ENCODE measurements around the gene CDNF. TPM values are rescaled to one million over a fixed set of nuclear protein-coding genes. Genes with fewer than 3 reads are reported as not detected.

The CDNF gene
- polyA plus RNA-seq, 1 of the 3 experiments (the other 2 are of a cell fraction), result 1.2 TPM

DNA sequence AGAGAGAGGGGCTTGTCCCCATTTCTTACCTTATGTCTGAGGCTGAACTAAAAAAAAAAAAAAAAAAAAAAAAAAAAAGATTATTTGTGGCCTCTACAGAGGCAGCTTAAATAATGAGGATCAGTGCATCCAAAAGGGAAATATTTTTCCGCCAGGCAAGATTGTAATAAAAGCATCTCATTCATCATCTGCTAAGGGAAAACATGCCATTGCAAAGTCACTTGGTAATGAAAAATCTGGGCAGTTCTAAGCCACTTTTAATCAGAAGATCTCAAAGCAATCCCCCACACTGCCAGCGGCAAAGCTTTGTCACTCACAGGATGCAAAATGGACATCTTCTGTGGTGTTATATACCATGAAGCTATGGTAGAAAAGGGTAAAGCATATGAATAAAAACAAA, 66.9 kb downstream of the CDNF start:
- Histone ChIP-seq H4K20me1 (ENCODE audit: insufficient read depth) (no peaks in the 10 kb centered on the region), H3K27ac (ENCODE audit: low read depth in 2 of 2, low read length in 1 of 2) (no peak overlapping the region), H3K79me2 (ENCODE audit: insufficient read depth) (no peaks in the 10 kb centered on the region), H3K9me3 (no peaks in the 10 kb centered on the region), H3K27me3 (ENCODE audit: insufficient read depth) (no peaks in the 10 kb centered on the region), H3K9me2 (no peaks in the 10 kb centered on the region), H3K36me3 (replicated peaks in 1 of 2; ENCODE audit: control insufficient read depth in 1 of 2, insufficient read depth in 2 of 2, low read length in 1 of 2) (no peaks in the 10 kb centered on the region), H3F3A (replicated peaks; ENCODE audit: insufficient read depth) (no peaks in the 10 kb centered on the region), H3K4me3 (ENCODE audit: low read depth in 2 of 2, low read length in 1 of 2) (no peak overlapping the region), H3K4me1 (ENCODE audit: control insufficient read depth in 1 of 2, insufficient read depth in 2 of 2, low read depth in 1 of 2, low read length in 1 of 2) (no peaks in the 10 kb centered on the region), H3K4me2 (no peak overlapping the region), H3K9ac (no peak overlapping the region), H2AFZ (ENCODE audit: low read depth) (no peak overlapping the region)
- no peak for TF ChIP-seq RFX5 (IDR thresholded peaks at IDR 0.05; ENCODE audit: low read length)
- 84% methylated on average over 2 of the region's 2 CpGs for WGBS (ENCODE audit: low lambda C conversion rate)
- POLR2A ChIA-PET, result no interaction called here
- no peak for DNase-seq
- CTCF ChIA-PET, result no interaction called here

Other genes with a start within 250 kb of the CDNF start
- gene FAM107B, start 63.1 kb downstream of the CDNF start, polyA plus RNA-seq (2012; rRNA removed), result 1.0 and 1.3 TPM in 2 replicates
- gene HSPA14, start 269 bp upstream of the CDNF start, polyA plus RNA-seq (2012; rRNA removed), result 8.8 and 10.8 TPM in 2 replicates
- 3.2 and 3.9 TPM in 2 replicates for gene MSANTD7, start 269 bp upstream of the CDNF start, polyA plus RNA-seq (2012; rRNA removed)
- 4.6 and 4.9 TPM in 2 replicates for gene SUV39H2, start 40.8 kb upstream of the CDNF start, polyA plus RNA-seq (2012; rRNA removed)
- gene DCLRE1C, start 116.1 kb upstream of the CDNF start, polyA plus RNA-seq (2012; rRNA removed), result 2.5 and 3.0 TPM in 2 replicates
- 0.42 and 0.43 TPM in 2 replicates for gene MEIG1, start 121.4 kb upstream of the CDNF start, polyA plus RNA-seq (2012; rRNA removed)
- gene OLAH, start 205.9 kb upstream of the CDNF start, polyA plus RNA-seq (2012; rRNA removed), result not detected in 2 replicates